HG03039 (cell line): ENCODE data around the gene LIPJ.

ENCODE experiments used
- ATAC-seq: cut with Tn5 transposase; IDR thresholded peaks from one replicate; pipeline ENCODE4 v1.9.1; 2021; ENCODE audit warnings: mild to moderate bottlenecking, moderate library complexity; ENCODE audit not compliant: unreplicated experiment

The LIPJ gene, protein sequence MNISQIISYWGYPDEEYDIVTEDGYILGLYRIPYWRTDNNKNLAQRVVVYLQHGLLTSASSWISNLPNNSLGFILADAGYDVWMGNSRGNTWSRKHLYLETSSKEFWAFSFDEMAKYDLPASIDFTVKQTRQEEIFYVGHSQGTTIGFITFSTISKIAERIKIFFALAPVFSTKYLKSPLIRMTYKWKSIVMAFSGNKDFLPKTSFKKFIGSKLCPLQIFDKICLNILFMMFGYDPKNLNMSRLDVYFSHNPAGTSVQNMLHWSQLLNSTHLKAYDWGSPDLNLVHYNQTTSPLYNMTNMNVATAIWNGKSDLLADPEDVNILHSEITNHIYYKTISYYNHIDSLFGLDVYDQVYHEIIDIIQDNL

DNA sequence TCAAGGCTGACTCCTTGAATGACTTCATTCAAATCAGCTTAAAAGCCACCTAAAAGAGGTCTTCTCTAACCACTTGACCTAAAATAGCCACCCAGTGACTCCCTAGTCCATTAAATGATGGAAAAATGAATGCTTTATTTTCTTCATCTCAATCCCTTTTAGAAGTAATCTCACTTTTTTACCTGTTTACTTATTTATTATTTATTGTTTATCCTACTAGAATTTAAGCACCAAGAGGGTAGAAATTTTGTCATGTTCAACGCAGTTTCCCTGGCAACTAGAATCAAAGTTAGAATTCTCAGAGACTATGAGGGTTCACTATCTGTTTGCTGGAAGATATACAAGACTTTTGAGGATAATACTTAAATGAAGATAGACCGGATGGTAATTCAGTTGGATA is at the start of gene LIPJ:
Gene LIPJ, plus strand, starts transcription at position 301 of the 400 bp plus-strand sequence. CDS start 3,926 bp downstream, outside the sequence.
- ATAC-seq = no peak

DNA sequence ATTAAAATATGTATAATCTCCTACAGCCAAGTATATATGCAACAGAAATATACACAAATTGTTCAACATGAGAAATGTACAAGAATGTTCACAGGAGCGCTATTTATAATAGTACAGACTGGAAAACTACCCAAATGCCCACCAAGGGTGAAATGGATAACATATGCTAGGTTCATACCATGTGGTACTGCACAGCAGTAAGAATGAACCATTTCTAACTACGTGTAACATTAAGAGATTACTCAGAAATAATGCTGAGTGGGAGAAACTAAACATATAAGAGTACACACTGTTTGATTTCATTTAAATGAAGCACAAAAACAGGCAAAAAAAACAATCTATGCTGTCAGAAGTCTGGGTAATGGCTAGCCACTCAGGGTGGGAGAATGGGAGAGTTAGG is 49.2 kb upstream of the LIPJ start:
- ATAC-seq = no peak

DNA sequence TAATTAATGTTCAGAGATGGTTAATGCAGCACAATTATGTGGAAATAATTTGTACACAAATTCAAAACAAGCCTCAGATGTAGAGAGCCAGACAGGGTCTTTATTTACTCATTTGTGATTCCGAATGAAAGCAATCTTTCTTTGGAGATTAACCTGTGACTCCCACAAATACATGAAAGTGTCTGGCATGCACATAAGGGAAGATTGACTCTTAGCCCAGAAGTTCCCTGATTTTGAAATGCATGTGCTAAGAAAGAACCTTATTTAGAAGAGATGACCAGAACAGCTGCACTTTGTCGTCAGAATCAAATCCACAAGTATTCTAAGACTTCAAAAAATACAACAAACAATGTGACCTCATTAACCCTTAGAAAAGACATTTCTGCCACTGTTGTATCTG is 48.5 kb upstream of the LIPJ start:
- ATAC-seq = no peak

DNA sequence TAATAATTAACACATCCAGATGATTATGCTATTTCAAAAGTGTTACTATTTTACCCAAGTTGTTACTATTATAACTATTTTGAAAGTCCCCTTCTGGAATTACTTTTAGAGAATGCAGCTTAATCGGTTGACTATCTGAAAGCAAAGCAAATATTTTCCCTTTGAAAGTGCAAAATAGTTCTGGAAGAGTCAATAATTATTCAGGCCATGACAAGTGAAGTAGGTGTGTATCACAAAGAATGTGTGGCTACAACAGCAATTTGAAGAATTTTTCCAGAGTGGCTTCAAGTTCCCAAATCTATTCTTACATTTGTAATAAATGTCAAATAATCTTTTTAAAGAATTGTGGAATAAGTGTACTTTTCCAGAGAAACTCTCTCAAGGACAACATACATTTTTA is 46.2 kb upstream of the LIPJ start:
- no peak for ATAC-seq

DNA sequence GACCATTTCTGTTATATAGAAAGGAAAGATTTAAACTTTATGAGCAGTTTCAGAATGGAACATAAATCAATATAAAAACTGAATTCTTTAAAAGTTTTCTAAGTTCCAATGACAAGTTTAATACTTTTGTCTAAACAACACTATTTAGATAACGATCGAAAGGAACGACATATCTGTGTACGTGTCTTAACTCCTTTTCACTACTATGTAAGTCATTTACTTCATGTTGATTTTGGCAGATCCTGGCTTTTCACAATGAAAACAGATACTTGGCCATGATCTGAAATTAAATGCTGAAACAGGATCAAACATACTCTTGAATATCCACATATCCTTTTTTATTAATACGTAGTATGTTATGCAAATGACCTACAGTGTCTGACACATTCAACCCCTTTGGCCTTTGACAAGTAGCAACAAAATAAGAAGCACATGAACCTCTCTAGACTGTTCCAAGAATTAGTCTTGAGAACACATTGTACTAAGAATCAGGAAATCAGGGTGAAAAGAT is 45.4 kb upstream of the LIPJ start:
- ATAC-seq = no peak

DNA sequence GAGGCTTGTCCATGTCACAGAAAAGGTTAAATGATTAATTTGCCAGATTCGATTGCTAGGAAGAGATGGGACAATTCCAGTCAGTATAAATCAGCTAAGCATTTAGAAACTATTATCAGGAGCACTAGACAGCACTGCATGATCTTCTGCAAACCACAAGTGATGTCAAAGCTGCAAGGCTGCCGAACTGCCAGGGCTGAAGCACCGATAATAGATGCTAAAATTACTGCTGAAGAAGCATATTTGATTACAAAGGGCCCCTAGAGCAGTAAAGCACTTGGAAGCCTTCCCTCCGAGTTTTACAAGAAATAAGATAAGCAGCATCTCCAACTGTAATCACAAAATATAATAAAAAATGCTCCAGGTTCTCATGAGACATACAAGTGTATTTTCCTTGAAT is 44.0 kb upstream of the LIPJ start:
- no peak for ATAC-seq

DNA sequence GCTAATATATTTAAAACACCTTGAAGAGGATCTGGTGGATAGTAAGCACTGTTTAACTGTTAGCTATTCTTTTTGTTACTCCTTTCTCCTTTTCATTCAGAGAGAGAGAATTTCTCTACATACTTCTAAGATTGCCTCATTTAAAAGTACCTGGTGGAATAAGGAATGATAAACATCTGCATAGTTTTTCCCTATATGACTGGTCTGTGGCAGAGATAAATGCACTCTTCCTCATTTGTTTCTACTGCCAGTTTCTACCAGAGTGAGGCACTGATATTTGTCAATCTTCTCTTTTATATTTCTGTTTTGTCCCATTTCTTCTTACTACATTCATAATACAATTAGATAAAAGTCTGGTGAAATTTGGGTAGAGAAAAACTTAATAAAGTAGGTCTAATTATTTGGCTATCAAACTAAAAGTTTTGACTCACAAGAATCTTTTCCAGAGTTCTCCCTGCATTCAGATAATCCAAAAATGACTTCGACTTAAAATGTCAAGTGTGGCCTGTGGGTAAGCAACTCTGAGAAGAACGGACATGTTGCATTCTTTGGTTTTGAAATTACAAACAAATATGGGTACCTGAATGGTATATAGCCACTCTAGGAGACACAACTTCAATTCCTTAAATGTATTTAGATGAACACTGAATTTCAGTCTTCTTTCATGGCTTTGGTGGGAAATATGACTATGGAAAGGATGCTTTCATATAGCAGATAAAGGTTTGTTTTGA is 42.3 kb upstream of the LIPJ start:
- ATAC-seq = no peak

DNA sequence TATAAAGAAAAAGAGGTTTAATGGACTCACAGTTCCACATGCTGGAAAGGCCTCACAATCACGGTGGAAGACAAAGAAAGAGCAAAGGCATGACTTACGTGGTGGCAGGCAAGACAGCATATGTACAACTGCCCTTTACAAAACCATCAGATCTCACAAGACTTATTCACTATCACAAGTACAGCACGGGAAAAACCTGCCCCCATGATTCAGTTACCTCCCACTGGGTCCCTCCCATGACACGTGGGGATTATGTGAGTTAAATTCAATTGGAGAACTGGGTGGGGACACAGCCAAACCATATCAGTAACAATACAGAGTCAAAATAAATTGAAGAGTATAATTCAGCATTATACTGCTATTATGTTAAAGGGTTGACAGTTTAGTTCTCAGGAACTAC is 41.2 kb upstream of the LIPJ start:
- no peak for ATAC-seq

DNA sequence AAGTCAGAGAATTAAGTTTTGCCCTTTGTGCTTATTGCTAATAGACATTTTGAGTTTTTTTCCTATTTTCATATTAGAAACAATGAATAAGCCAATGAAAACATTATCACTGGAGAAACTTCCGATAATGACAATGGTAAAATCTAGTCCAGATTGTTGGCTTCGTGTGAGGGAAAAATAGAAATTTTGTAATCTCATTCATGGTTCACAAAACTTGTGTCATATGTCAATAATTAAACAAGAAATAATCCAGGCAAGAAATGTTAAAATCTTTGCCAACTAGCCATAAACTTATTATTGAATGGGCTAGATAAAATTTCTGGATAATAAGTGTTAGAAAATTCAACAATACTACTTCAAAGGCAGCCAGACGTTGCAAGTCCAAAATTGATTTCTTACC is 40.1 kb upstream of the LIPJ start:
- no peak for ATAC-seq

DNA sequence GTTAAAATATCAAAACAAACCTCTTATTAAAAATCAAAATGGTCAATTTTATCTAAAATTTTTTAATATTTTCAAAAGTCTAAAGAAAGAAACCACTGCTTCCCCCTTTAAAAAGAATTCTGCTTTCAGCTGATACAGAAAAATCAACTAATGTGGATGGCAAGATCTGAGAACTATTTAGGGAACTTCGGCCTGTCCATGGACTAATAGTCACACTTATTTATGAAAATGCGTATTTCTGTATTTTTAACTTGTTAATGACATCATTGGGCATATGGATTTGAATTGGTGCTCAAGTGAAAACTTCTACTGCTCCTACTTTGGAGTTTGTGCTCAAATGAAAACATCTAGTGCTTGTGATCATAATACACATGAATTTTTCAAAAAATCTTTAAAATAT is 35.3 kb upstream of the LIPJ start:
- no peak for ATAC-seq

DNA sequence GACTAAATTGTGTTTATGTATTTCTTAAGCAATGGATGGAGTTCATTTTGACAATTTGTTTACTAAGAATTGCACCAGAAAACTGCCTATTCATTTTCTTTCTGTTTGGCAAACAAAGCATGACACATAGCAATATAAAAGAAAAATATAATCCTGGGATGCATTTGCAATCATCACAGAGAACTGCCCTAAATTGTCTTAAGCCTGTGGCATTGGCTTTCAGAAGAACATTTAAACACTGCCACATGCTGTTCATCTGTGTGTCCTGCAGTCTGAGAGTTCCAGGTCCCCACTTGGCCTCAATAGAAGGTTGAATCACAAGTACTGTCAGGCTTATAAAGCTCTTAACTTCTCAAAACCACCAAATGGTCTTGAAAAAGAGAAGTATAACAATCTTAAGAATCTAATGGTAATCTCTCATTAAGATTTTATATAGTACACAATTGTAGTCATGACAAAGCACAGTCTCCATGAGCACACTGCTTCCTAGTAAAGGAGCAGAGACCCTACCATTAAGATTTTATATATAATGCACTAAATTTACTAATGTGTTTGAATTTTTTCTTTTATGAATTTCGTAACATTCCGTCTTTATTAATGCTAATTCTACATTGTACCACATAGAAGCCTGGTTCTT is 33.3 kb upstream of the LIPJ start:
- peak; percentile 86 for ATAC-seq

DNA sequence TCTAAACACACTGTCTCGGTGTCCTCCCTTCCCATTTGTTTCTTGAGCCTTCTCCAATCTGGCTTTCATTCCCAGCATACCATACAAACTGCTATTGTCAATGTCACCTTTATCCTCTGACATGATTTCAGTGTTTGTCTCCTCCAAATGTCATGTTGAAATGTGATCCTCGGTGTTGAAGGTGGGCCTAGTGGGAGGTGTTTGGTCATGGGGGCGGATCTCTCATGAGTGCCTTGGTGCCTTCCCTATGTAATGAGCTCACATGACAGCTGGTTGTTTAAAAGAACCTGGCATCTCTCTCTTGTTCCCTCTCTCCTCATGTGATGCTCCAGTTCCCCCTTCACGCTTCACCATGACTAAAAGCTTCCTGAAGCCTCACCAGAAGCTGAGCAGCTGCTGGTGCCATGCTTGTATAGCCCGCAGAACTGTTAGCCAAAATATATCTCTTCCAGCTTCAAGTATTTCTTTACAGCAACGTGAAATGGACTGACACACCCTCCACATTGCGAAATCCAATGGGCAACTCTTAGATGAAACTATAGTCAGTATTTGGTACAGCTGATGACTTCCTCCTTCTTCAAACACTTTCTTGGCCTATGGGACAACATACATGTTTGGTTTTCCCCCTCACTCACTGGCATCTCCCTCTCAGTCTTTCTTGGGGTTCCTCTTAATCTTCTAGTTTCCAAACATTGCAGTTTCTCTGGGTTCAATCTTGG is 31.2 kb upstream of the LIPJ start:
- no peak for ATAC-seq

DNA sequence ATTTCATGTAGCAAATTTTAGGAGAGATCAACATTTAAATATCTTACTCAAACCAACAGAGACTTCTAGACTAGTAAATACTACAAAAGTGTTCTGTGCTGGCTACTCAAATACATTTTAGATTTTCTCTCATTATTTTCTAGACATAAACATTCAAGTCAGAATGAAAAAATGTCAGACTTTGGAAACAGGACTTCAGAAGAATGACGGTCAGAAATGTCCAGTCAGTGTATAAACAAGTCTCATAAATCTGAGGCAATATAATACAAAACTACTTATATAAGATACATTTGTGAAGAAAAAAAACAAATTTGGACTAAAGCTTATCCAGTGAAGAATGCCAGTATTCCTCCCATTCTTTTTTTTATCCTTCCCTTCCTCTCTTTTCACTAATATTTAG is 29.3 kb upstream of the LIPJ start:
- no peak for ATAC-seq

DNA sequence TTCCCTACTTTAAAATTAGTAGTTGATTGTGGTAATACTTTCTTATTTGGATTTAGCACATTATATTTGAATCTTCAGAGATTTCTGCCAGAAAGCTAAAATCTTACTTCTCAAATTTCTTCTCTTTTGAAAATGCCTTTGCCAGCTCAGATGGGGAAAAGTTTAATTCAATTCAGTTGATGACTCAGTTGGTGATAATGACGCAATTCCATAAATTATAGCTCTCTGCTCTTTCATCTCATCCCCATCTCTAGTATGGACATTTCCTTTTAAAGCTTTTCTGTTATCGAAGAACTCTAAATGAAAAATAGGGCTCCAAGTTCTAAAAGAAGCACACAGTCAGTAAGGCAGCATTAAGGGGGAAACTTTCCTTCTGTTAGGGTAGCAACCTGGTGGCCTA is 28.9 kb upstream of the LIPJ start:
- ATAC-seq = no peak

DNA sequence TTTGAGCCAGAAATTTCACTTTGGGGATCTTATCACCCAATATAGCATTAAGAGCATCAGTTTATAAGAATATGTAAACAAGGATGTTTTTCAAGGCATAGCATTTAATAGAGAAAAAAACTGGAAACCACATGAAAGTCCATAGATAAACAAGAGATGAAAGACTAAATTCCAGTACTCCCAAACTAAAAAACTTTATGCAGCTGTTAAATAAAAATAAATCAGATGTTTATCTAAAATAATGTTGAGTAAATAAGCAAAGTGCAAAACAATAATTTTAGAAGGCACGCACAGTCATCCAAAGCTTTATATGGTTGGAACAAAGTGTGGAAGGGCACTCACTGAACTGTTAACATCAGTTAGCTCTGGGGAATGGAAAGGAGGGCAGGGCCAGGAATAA is 24.4 kb upstream of the LIPJ start:
- no peak for ATAC-seq

DNA sequence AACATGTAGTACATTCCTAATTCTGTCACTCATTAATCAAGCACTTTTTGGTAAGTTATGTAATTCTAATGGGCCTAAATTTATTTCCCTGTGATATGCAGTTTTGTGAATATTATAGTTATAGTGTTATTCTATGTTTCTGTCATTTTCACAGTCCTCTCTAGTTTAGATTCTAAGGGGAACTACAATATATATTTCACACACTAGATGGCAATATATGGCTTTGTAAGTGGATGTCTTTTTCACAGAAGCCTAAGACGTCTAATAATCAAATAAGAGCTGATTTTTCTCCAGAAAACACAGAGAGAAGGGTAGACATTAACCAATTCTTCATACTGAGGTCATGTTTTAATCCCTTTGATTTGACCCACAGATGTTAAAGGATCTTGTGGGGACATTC is 21.5 kb upstream of the LIPJ start:
- ATAC-seq = no peak

DNA sequence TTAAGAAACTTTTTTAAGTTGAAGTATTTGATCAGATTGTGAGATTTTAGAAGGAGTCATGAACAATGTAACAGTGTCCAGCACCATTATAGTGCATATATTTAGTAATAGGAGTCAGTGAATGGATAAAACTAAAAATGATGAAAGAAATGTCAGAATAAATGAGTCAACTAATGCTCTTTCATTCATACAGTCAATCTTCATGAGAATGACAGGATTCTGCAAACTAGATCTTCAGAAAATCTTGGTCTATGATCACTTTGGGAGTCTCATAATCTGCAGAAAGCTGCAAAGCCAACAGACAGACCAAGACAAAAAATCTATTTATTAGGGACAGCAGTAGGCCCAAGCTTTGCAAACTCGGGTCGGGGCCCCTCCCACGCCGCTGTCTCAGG is 4.2 kb upstream of the LIPJ start:
- ATAC-seq = no peak

DNA sequence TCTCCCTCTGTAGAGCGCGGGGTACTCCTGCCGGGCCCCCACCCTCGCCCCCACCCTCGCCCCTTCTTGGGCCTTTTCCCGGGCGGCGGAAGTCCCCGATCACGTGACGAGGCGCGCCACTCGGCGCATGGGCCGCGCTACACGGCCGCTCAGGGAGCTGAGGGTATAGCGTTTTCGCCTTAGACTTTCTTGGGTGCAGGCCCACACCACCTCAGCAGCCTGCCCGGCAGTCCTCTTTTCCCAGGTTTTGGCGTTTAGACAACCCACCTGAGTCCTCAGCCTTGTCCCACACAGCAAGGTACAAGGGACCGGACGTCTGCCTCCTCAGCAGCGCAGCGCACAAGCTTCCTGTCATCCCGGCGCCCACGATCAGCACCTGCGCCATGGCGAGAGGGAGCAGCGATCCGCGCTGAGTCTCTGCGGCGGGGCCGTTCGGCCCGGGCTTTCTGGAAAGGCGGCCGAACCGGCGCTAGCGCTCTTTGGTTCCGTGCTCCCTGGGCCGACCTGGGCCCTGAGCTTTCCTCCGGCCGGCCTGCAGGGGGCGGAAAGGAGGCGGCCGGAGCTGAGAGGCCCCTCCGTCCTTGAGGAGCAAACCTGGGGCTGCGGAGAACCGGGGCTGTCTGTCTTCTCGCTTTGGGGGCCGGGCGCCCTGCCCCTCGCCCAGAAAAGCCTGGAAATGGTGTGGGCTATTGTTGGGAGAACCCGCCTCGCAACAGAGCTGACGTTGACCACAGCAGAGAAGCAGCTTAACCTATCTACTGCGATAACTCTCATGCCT is 3.6 kb upstream of the LIPJ start, which contains the start of gene RNLS:
Gene RNLS, minus strand, starts transcription at position 513 of the 778 bp plus-strand sequence.
- ATAC-seq = peak; percentile 79

DNA sequence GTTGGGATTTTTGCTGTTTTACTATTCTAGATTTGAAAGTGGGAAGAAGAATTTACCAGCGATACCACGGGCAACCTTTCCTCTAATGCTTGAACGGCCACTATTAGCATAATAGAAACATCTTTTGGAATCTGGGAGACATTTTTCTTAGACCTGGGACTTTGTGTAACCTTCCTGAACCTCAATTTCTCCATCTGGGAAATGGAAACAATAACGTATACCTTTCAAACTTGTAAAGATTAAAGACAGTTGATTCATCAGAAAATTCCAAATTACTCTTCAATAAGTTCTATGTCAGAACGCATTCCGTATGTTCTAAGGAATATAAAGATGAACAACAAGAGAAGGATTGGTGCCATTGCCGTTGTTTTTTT is 3.0 kb upstream of the LIPJ start:
- no peak for ATAC-seq

DNA sequence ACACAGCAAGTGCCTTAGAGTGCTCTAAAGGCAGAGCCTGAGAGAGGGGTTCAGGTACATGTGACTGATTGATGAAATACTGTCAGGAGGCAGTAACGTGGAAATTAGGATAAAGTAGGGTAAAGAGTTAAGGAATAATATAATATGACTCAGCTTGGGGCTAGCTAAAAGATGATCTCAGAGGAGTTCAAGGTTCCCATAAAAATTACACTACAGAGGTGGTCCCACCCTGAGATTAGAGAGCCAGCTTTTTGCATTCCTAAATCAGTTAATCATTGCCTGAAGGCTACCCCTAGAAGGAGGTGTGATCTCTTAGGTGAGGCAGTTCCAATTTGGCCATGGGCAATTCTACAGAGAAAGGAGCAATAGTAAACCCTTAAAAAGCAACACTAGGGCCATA is 5.8 kb downstream of the LIPJ start:
- ATAC-seq = no peak
